RWPE2 (cell line): ENCODE data around the gene SERINC2.
A peak's percentile ranks its signal among the peaks of the same experiment; 100 is the strongest.

Source experiments
- ATAC-seq: fragments of 200-7000 bp; cut with Tn5 transposase; 3 replicates; pipeline ENCODE4 v1.9.1; 2021; ENCODE audit warnings: low read depth
- DNase-seq: peaks from one replicate; pipeline ENCODE4 v3.0.0-alpha.2; 2020; ENCODE audit warnings: low spot score
- H3K27ac ChIP-seq: fragments of 450-650 bp; 2 replicates; pipeline ENCODE4 v1.5.1; 2017; ENCODE audit warnings: mild to moderate bottlenecking; ENCODE audit not compliant: poor library complexity, severe bottlenecking
- H3K27me3 ChIP-seq: fragments of 250-450 bp; sonication (Bioruptor Pico); 2 replicates; pipeline ENCODE4 v1.5.1; 2021; ENCODE audit warnings: mild to moderate bottlenecking, moderate library complexity; ENCODE audit not compliant: insufficient read depth, poor library complexity, severe bottlenecking
- H3K36me3 ChIP-seq: fragments of 250-450 bp; sonication (Bioruptor Pico); 2 replicates; pipeline ENCODE4 v1.5.1; 2020; ENCODE audit warnings: low read depth, mild to moderate bottlenecking, moderate library complexity
- H3K4me1 ChIP-seq: fragments of 250-450 bp; sonication (Bioruptor Pico); 2 replicates; pipeline ENCODE4 v1.5.1; 2021; ENCODE audit warnings: mild to moderate bottlenecking, moderate library complexity; ENCODE audit not compliant: insufficient read depth, poor library complexity, severe bottlenecking
- H3K4me3 ChIP-seq: fragments of 250-450 bp; sonication (Bioruptor Pico); 2 replicates; pipeline ENCODE4 v1.5.1; 2021; ENCODE audit warnings: mild to moderate bottlenecking, moderate library complexity; ENCODE audit not compliant: severe bottlenecking
- H3K9me3 ChIP-seq: fragments of 250-450 bp; sonication (Bioruptor Pico); 2 replicates; pipeline ENCODE4 v1.5.1; 2021; ENCODE audit warnings: mild to moderate bottlenecking, moderate library complexity; ENCODE audit not compliant: severe bottlenecking
- TF ChIP-seq, protein P1 (sequence below): fragments of 450-650 bp; IDR thresholded peaks from one replicate; pipeline ENCODE4 v1.5.1; 2017; ENCODE audit warnings: mild to moderate bottlenecking, moderate library complexity; ENCODE audit not compliant: poor library complexity, severe bottlenecking

SERINC2 gene

DNA sequence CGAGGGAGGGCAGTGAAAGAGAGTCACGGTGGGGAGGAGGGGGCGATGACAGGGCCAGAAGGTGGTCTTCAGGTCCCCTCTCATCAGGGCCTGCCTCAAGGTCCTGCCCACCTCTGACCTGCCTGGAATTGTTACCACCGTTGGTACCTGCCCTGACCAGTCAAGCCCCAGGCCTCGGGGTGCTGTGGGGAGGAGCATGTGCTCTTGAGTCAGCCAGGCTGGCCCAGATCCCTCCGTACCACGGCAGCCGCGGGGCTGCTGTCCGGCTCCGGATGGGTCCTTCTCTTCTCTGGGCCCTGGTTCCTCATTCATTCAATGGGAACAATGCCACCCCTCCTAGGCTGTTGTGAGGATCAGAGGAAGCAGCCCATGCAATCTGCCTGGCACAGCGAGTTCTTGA, 22.0 kb downstream of the SERINC2 start:
- H3K27ac ChIP-seq = peak overlapping the region; percentile 3
- TF ChIP-seq, protein P1, sequence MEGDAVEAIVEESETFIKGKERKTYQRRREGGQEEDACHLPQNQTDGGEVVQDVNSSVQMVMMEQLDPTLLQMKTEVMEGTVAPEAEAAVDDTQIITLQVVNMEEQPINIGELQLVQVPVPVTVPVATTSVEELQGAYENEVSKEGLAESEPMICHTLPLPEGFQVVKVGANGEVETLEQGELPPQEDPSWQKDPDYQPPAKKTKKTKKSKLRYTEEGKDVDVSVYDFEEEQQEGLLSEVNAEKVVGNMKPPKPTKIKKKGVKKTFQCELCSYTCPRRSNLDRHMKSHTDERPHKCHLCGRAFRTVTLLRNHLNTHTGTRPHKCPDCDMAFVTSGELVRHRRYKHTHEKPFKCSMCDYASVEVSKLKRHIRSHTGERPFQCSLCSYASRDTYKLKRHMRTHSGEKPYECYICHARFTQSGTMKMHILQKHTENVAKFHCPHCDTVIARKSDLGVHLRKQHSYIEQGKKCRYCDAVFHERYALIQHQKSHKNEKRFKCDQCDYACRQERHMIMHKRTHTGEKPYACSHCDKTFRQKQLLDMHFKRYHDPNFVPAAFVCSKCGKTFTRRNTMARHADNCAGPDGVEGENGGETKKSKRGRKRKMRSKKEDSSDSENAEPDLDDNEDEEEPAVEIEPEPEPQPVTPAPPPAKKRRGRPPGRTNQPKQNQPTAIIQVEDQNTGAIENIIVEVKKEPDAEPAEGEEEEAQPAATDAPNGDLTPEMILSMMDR = no peak
- H3K27me3 ChIP-seq = no peaks in the 10 kb centered on the region
- H3K9me3 ChIP-seq = no peaks in the 10 kb centered on the region
- H3K4me1 ChIP-seq = peaks cover 5% of the 10 kb centered on the region
- H3K36me3 ChIP-seq = peaks cover 33% of the 10 kb centered on the region
- ATAC-seq = peak; percentile 71
- peak; percentile 79 for DNase-seq
- H3K4me3 ChIP-seq = no peak overlapping the region

DNA sequence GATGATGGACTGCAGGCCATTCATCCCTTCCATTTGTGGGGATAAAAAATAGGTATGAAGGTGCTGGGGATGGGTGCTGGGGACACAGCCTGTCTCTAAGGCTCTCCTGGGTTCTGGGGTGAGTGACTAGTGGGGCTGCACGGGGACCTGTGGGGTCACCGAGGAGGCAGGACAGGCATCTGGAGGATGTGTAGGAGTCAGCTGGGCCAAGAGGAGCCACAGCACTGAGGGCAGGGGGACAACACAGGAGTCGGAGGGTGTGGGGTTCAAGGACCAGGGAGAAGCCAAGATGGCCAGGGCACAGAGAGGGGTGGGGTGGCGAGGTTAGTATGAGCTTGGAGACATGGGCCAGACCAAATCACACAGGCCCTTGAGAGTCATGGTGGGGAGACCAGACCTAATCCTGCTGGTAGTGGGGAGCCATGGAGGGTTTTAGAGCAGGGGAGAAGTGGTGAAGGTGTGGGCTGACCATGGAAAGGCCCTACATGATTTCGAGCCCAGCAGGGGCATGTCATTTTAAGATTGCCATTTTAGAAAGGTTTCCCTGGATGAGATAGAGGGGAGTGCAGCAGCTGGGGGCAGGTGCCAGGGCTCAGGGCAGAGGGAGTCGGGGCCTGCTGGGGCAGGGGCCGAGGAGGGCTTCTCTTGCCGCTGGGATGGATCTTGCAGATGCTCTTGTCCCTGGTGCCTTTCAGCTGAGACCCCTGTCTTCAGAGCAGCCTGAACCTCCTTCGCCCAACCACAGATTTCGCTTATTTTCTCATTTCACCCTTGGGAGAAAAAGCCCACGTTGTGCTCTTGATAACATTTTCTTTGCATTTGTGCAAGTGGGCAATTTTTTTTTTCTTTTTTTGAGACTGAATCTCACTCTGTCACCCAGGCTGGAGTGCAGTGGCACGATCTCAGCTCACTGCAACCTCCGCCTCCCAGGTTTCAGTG, 22.7 kb downstream of the SERINC2 start:
- H3K4me3 ChIP-seq = no peak overlapping the region
- DNase-seq = no peak
- H3K4me1 ChIP-seq = peaks cover 5% of the 10 kb centered on the region
- H3K36me3 ChIP-seq = peaks cover 25% of the 10 kb centered on the region
- no peaks in the 10 kb centered on the region for H3K9me3 ChIP-seq
- TF ChIP-seq, protein P1 = no peak
- H3K27me3 ChIP-seq = no peaks in the 10 kb centered on the region
- peak overlapping the region; percentile 3 for H3K27ac ChIP-seq
- ATAC-seq = peak; percentile 1; the same call in 1 of the 3 replicates

DNA sequence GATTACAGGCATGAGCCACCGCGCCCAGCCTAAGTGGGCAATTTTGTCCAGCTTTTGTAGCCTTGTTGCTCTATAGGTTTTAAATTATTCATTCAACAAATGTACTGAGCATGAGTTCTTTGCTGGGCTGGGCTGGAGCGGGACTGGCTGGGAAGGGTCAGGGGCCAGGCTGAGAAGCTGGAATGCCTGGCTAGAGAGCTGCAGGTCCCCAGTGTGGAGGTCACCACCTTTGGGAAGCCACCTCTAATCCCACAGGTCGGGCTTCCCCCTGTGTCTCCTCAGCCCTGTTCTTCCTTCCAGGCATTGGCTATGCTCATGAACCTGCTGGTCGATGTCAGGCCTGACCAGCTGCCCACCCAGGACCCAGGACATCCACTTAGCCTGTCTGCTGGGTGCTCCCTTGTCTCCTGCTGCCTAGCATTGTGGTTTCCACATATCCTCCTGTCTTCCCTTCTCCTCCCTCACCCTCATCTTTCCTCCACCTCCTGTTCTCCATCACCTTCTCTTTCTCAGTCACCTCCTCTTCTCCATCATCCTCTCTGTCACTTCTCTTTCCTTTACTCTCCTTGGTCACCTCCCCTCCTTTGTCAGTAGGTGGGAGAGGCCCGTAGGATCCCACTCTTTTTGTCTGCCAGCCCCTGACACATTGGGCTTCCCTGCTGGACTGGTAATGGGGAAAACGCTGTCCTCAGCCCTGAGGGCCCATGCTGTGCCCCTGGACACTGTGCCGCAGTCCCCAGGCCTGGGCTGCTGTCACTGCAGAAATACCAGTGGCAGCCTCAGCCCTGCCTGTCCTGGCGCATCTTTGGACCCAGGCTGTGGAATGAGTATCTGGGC, 23.8 kb downstream of the SERINC2 start:
- H3K27ac ChIP-seq = no peak overlapping the region
- no peaks in the 10 kb centered on the region for H3K27me3 ChIP-seq
- DNase-seq = no peak
- no peak for ATAC-seq
- no peak overlapping the region for H3K4me3 ChIP-seq
- TF ChIP-seq, protein P1 = no peak
- peaks cover 5% of the 10 kb centered on the region for H3K4me1 ChIP-seq
- H3K9me3 ChIP-seq = no peaks in the 10 kb centered on the region
- peaks cover 17% of the 10 kb centered on the region for H3K36me3 ChIP-seq

DNA sequence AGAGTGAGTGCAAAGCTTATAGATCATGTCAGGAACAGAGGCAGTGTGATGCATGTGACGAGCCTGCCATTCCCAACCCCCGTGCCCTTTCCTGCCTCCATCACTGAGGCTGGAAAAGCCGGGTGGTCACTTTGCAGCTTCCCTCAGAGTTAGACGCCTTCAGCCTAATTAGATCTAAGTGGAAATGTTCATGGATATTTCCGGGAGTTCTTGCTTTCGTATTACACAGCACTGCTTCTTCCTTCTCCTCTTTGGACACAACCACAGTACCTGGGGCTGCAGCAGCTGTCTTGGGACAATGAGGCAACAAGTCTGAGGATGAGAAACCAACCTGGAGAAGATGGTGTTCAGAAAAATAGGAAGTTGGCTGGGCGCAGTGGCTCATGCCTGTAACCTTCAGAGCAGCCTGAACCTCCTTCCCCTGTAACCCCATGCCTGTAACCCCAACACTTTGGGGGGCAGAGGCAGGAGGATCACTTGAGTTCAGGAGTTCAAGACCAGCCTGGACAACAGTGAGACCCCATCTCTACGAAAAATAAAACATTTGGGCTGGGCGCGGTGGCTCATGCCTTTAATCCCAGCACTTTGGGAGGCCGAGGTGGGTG, 24.5 kb downstream of the SERINC2 start:
- TF ChIP-seq, protein P1 = no peak
- Histone ChIP-seq H3K27me3 (no peaks in the 10 kb centered on the region), H3K4me1 (peaks cover 5% of the 10 kb centered on the region), H3K4me3 (no peak overlapping the region), H3K27ac (no peak overlapping the region), H3K9me3 (no peaks in the 10 kb centered on the region), H3K36me3 (peaks cover 13% of the 10 kb centered on the region)
- ATAC-seq (no peak), DNase-seq (no peak)
